ENCODE data around the gene LMF1. TPM values are rescaled to one million over a fixed set of nuclear protein-coding genes. Genes with fewer than 3 reads are reported as not detected.
"Not testable (repeated sequence)": the region's sequence is repeated elsewhere in the genome, so short reads cannot be mapped to it uniquely, and the experiment has no call there.

Gene LMF1
- polyA plus RNA-seq, 12 donors = 8.5 to 16.9 (median 11.0) TPM; not detected in 1

GRCh38 chr16:869823-870641, 100.8 kb downstream of the LMF1 start:
- DNase-seq = no peak

GRCh38 chr16:868846-869822, 101.7 kb downstream of the LMF1 start:
- DNase-seq = no peak

GRCh38 chr16:868386-868755, 102.4 kb downstream of the LMF1 start:
- DNase-seq = no peak

GRCh38 chr16:867421-868385, 103.1 kb downstream of the LMF1 start:
- DNase-seq = peak; percentile 41

- DNase-seq = no peak
Observed at GRCh38 chr16:866252-866896, 104.4 kb downstream of the LMF1 start.

GRCh38 chr16:865026-865425, 105.8 kb downstream of the LMF1 start:
- DNase-seq = no peak

GRCh38 chr16:861446-861845, 109.3 kb downstream of the LMF1 start:
- DNase-seq = no peak

- no peak for DNase-seq
Observed at GRCh38 chr16:860891-861290, 109.9 kb downstream of the LMF1 start.

- not testable (repeated sequence) for DNase-seq
Observed at GRCh38 chr16:858971-859370, 111.8 kb downstream of the LMF1 start.

- not testable (repeated sequence) for DNase-seq
Observed at GRCh38 chr16:858441-858840, 112.3 kb downstream of the LMF1 start.

GRCh38 chr16:856811-857210, 114.0 kb downstream of the LMF1 start:
- no peak for DNase-seq

- DNase-seq = no peak
Observed at GRCh38 chr16:856101-856500, 114.7 kb downstream of the LMF1 start.

GRCh38 chr16:855471-855870, 115.3 kb downstream of the LMF1 start:
- peak; percentile 14 for DNase-seq

GRCh38 chr16:854808-855410, 115.9 kb downstream of the LMF1 start:
- no peak for DNase-seq

- no peak for DNase-seq
Observed at GRCh38 chr16:853981-854807, 116.6 kb downstream of the LMF1 start.

GRCh38 chr16:853306-853705, 117.5 kb downstream of the LMF1 start:
- no peak for DNase-seq

- DNase-seq = no peak
Observed at GRCh38 chr16:852451-853185, 118.2 kb downstream of the LMF1 start.

GRCh38 chr16:851871-852270, 118.9 kb downstream of the LMF1 start:
- no peak for DNase-seq

All from muscle of arm (tissue), 12 donors.